HG03095 (cell line): Measurements from ENCODE around the gene TNXB.
"Not testable (repeated sequence)": the region's sequence is repeated elsewhere in the genome, so short reads cannot be mapped to it uniquely, and the experiment has no call there.

Experiments used
- ATAC-seq: cut with Tn5 transposase; IDR thresholded peaks from one replicate; pipeline ENCODE4 v1.9.1; 2021; ENCODE audit warnings: moderate library complexity; ENCODE audit not compliant: unreplicated experiment

TNXB gene

GRCh38 chr6:32005991-32006529 is 103.1 kb downstream of the TNXB start:
- not testable (repeated sequence) for ATAC-seq

DNA sequence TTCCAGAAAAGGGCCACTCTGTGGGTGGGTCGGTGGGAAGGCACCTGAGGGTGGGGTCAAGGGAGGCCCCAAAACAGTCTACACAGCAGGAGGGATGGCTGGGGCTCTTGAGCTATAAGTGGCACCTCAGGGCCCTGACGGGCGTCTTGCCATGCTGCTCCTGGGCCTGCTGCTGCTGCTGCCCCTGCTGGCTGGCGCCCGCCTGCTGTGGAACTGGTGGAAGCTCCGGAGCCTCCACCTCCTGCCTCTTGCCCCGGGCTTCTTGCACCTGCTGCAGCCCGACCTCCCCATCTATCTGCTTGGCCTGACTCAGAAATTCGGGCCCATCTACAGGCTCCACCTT is 103.6 kb downstream of the TNXB start:
- not testable (repeated sequence) for ATAC-seq

- not testable (repeated sequence) for ATAC-seq
Observed at GRCh38 chr6:32004864-32005537, 104.1 kb downstream of the TNXB start.

GRCh38 chr6:32004393-32004792 is 104.7 kb downstream of the TNXB start:
- ATAC-seq, result not testable (repeated sequence)

DNA sequence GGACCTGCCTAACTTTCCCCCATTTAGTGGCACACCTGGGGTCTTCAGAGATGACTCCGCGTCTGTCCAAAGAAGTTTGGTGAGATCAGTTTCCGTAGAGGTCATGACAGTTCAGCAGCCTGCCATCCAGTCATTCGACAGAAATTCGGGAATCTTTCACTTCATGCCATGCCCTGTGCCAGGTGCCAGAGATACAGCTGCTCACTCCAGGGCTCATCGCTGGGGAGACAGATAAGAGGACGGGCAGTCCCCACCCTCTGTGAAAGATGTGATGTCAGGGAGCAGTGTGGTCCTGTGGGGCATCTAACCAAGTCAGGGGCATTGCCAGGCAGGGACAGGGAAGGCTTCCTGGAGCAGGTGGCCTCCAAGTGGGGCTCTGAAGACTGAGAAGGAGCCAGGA is 105.8 kb downstream of the TNXB start:
- not testable (repeated sequence) for ATAC-seq

DNA sequence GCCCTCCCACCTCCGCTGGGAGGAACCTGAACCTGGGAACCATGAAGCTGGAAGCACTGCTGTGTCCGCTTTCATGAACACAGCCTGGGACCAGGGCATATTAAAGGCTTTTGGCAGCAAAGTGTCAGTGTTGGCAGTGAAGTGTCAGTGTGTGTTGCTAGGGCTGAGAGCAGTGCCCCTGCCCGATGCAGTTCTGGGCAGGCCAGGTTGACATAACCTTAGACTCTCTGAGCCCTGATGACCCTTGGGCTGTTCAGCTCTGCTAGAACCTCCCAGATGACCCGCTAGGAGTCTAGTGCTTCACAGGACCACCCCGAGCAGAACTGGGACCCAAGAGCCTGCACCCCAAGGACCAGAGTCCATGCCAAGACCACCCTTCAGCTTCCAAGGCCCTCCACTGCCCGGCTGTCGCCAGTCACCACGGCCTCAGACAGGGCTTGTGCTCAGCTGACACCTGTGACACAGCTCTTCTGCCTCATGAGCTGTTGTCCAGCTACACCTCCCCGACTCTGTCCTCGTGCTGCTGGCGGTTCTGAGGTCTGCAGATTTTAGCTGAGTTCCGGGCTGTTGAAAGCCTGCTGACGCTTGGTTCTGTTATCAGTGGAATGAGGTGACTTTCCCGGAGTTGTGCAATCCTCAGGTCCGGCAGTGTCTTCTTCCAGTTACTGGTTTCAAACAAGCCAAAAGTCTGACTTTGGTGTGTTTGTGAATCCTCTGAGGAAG is 106.4 kb downstream of the TNXB start:
- ATAC-seq, result not testable (repeated sequence)

DNA sequence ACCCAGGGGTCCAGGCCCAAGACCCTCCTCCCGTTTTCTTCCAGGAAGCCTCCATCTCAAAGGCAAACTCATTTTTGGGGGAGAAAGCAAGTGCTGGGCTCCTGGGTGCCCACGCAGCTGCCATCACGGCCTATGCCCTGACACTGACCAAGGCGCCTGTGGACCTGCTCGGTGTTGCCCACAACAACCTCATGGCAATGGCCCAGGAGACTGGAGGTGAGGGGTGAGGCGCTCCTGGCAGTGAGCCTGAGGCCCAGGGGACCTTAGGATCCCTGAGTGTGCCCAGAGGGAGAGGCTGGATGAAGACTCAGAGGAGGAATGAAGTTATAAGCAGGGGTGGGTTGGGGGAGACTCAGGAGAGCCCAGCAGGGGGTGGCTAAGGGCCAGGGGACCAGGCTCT is 112.8 kb downstream of the TNXB start:
- ATAC-seq, result not testable (repeated sequence)

GRCh38 chr6:31994421-31994820 is 114.7 kb downstream of the TNXB start:
- not testable (repeated sequence) for ATAC-seq
